ENCODE measurements around the gene C19orf47. TPM values are rescaled to one million over a fixed set of nuclear protein-coding genes. Genes with fewer than 3 reads are reported as not detected.

C19orf47 gene
- total and polyA plus RNA-seq, 2 donors (not counting 3 experiments of a cell fraction or from before 2014, with no cell fraction given) = 16.4 to 27.0 TPM

GRCh38 chr19:40381321-40381720 is 33.1 kb upstream of the C19orf47 start:
- no peak overlapping the region for H3K4me3 ChIP-seq (replicated peaks in 1 of 3; ENCODE audit: insufficient read depth in 1 of 3, low read depth in 1 of 3, low read length in 3 of 3)
- no peak overlapping the region for H3K9ac ChIP-seq (replicated peaks; ENCODE audit: extremely low read depth, insufficient read depth, low read length)
- H3K4me2 ChIP-seq (ENCODE audit: insufficient read depth, low read length) = no peak overlapping the region
- CTCF ChIA-PET = interaction anchor here (0.6 to 1.1 kb wide), 3 partner anchors 16 to 241 kb away, joined by 3 to 13 read pairs (median 3); no protein-coding TSS in a partner anchor
- H3K9me1 ChIP-seq (replicated peaks; ENCODE audit: control insufficient read depth, extremely low read depth, insufficient read depth, low read length) = no peaks in the 10 kb centered on the region
- dilution Hi-C loops (cut with MboI; ENCODE audit: extremely low pct_ligation_motif_present, low sequenced_read_pairs) = no loop called here
- POLR2A ChIA-PET = no interaction called here
- H3K27me3 ChIP-seq (ENCODE audit: control insufficient read depth in 2 of 2, insufficient read depth in 2 of 2, low read length in 2 of 2) = no peaks in the 10 kb centered on the region
- no peaks in the 10 kb centered on the region for H3K9me3 ChIP-seq (replicated peaks; ENCODE audit: control insufficient read depth, insufficient read depth, low read length)
- H2AFZ ChIP-seq (ENCODE audit: low read depth, low read length) = no peak overlapping the region
- peaks cover 0 to 12% of the 10 kb centered on the region in 2 experiments for H3K36me3 ChIP-seq (ENCODE audit: control insufficient read depth in 2 of 2, extremely low read depth in 1 of 2, insufficient read depth in 2 of 2, low read length in 2 of 2)
- TF ChIP-seq POLR2AphosphoS5 (IDR thresholded peaks at IDR 0.05; ENCODE audit: insufficient read depth, low read depth, low read length) (no peak), CTCF (IDR thresholded peaks at IDR 0.05; ENCODE audit: extremely low read depth in 1 of 2, insufficient read depth in 1 of 2, low read depth in 1 of 2, low read length in 2 of 2) (peak in 1 of 2 donors; percentile 22)
- no peaks in the 10 kb centered on the region for H4K20me1 ChIP-seq (replicated peaks; ENCODE audit: control insufficient read depth, extremely low read depth, insufficient read depth, low read length)
- H3K27ac ChIP-seq (ENCODE audit: insufficient read depth, low read depth, low read length) = no peak overlapping the region
- H3K79me2 ChIP-seq (ENCODE audit: control insufficient read depth, insufficient read depth, low read length) = no peaks in the 10 kb centered on the region
- FAIRE-seq = no peak
- intact Hi-C loops (cut with micrococcal nuclease) = no loop called here
- no TSS peak for BruUV-seq (replicated peaks)
- DNase-seq (ENCODE audit: low read depth, low spot score) = no peak
- H3K4me1 ChIP-seq (ENCODE audit: control insufficient read depth, extremely low read depth, insufficient read depth, low read length) = no peaks in the 10 kb centered on the region

GRCh38 chr19:40380199-40381037 is 32.2 kb upstream of the C19orf47 start:
- H3K9me3 ChIP-seq (replicated peaks; ENCODE audit: control insufficient read depth, insufficient read depth, low read length) = no peaks in the 10 kb centered on the region
- H3K9ac ChIP-seq (replicated peaks; ENCODE audit: extremely low read depth, insufficient read depth, low read length) = no peak overlapping the region
- H3K27me3 ChIP-seq (ENCODE audit: control insufficient read depth in 2 of 2, insufficient read depth in 2 of 2, low read length in 2 of 2) = no peaks in the 10 kb centered on the region
- DNase-seq (ENCODE audit: low read depth, low spot score) (no peak), FAIRE-seq (no peak)
- no TSS peak for BruUV-seq (replicated peaks)
- no peak overlapping the region for H3K4me2 ChIP-seq (ENCODE audit: insufficient read depth, low read length)
- ChIA-PET POLR2A (no interaction called here), CTCF (interaction anchor here (0.6 to 1.2 kb wide), 4 partner anchors 15 to 240 kb away, joined by 3 to 13 read pairs (median 3); no protein-coding TSS in a partner anchor)
- no peaks in the 10 kb centered on the region for H3K79me2 ChIP-seq (ENCODE audit: control insufficient read depth, insufficient read depth, low read length)
- no peak for TF ChIP-seq GATA2 (IDR thresholded peaks at IDR 0.05; ENCODE audit: insufficient read depth, insufficient read length, low read depth, low read length)
- no peak for TF ChIP-seq CTCF (IDR thresholded peaks at IDR 0.05; ENCODE audit: extremely low read depth in 1 of 2, insufficient read depth in 1 of 2, low read depth in 1 of 2, low read length in 2 of 2)
- no peak for TF ChIP-seq EZH2 (IDR thresholded peaks at IDR 0.05; ENCODE audit: borderline replicate concordance, low read depth, low read length, severe bottlenecking)
- TF ChIP-seq MYC (IDR thresholded peaks at IDR 0.05; ENCODE audit: low read depth, low read length) = no peak
- TF ChIP-seq FOS (IDR thresholded peaks at IDR 0.05; ENCODE audit: borderline replicate concordance, insufficient read depth, low read length) = no peak
- no peak for TF ChIP-seq POLR2A (IDR thresholded peaks at IDR 0.05; ENCODE audit: low read depth, low read length)
- TF ChIP-seq POLR2AphosphoS5 (IDR thresholded peaks at IDR 0.05; ENCODE audit: insufficient read depth, low read depth, low read length) = no peak
- TF ChIP-seq MAX (IDR thresholded peaks at IDR 0.05; ENCODE audit: insufficient read depth, insufficient read length) = no peak
- no peak for TF ChIP-seq JUN (IDR thresholded peaks at IDR 0.05; ENCODE audit: borderline replicate concordance, insufficient read depth, insufficient read length, low read depth)
- no peak overlapping the region for H3K4me3 ChIP-seq (replicated peaks in 1 of 3; ENCODE audit: insufficient read depth in 1 of 3, low read depth in 1 of 3, low read length in 3 of 3)
- H3K36me3 ChIP-seq (ENCODE audit: control insufficient read depth in 2 of 2, extremely low read depth in 1 of 2, insufficient read depth in 2 of 2, low read length in 2 of 2) = peaks cover 0 to 12% of the 10 kb centered on the region in 2 experiments
- intact Hi-C loops (cut with micrococcal nuclease) = no loop called here
- no peak overlapping the region for H3K27ac ChIP-seq (ENCODE audit: insufficient read depth, low read depth, low read length)
- H4K20me1 ChIP-seq (replicated peaks; ENCODE audit: control insufficient read depth, extremely low read depth, insufficient read depth, low read length) = no peaks in the 10 kb centered on the region
- H3K9me1 ChIP-seq (replicated peaks; ENCODE audit: control insufficient read depth, extremely low read depth, insufficient read depth, low read length) = no peaks in the 10 kb centered on the region
- H2AFZ ChIP-seq (ENCODE audit: low read depth, low read length) = no peak overlapping the region
- H3K4me1 ChIP-seq (ENCODE audit: control insufficient read depth, extremely low read depth, insufficient read depth, low read length) = no peaks in the 10 kb centered on the region
- dilution Hi-C loops (cut with MboI; ENCODE audit: extremely low pct_ligation_motif_present, low sequenced_read_pairs) = no loop called here

Data from endothelial cell of umbilical vein (primary cell).